HFF-Myc (cell line): ENCODE measurements around the gene CPN2.

Experiments used
- DNase-seq: peaks from one replicate; pipeline ENCODE4 v3.0.0-alpha.2; 2011; ENCODE audit warnings: low read depth; ENCODE audit errors: extremely low read depth
- H3K4me3 ChIP-seq: replicated peaks from 2 replicates; pipeline ENCODE4 v1.5.1; 2011; ENCODE audit warnings: low read depth, mild to moderate bottlenecking, control low read depth, low read length
- TF ChIP-seq, protein P1 (sequence below): IDR thresholded peaks from 2 replicates; pipeline ENCODE4 v1.5.1; 2012; ENCODE audit warnings: mild to moderate bottlenecking, low read depth, low read length, control low read depth; ENCODE audit errors: missing control alignments

The CPN2 gene

GRCh38 chr3:194323785-194324735 lies 27.1 kb downstream of the CPN2 start:
- TF ChIP-seq, protein P1, sequence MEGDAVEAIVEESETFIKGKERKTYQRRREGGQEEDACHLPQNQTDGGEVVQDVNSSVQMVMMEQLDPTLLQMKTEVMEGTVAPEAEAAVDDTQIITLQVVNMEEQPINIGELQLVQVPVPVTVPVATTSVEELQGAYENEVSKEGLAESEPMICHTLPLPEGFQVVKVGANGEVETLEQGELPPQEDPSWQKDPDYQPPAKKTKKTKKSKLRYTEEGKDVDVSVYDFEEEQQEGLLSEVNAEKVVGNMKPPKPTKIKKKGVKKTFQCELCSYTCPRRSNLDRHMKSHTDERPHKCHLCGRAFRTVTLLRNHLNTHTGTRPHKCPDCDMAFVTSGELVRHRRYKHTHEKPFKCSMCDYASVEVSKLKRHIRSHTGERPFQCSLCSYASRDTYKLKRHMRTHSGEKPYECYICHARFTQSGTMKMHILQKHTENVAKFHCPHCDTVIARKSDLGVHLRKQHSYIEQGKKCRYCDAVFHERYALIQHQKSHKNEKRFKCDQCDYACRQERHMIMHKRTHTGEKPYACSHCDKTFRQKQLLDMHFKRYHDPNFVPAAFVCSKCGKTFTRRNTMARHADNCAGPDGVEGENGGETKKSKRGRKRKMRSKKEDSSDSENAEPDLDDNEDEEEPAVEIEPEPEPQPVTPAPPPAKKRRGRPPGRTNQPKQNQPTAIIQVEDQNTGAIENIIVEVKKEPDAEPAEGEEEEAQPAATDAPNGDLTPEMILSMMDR = no peak
- H3K4me3 ChIP-seq = no peak overlapping the region; the same call in 1 of the 2 replicates
- peak; percentile 53 for DNase-seq

- TF ChIP-seq, protein P1 = no peak
- DNase-seq = peak; percentile 55
- H3K4me3 ChIP-seq = no peak overlapping the region
Measured at GRCh38 chr3:194322678-194323211, 28.4 kb downstream of the CPN2 start.

GRCh38 chr3:194321693-194322640 lies 29.2 kb downstream of the CPN2 start:
- TF ChIP-seq, protein P1 = no peak
- H3K4me3 ChIP-seq = no peak overlapping the region
- no peak for DNase-seq

- TF ChIP-seq, protein P1 = no peak
- no peak for DNase-seq
- H3K4me3 ChIP-seq = no peak overlapping the region
Measured at GRCh38 chr3:194320744-194321243, 30.3 kb downstream of the CPN2 start.

GRCh38 chr3:194320100-194320499 lies 31.0 kb downstream of the CPN2 start:
- TF ChIP-seq, protein P1 = no peak
- H3K4me3 ChIP-seq = no peak overlapping the region
- no peak for DNase-seq

- TF ChIP-seq, protein P1 = no peak
- no peak for DNase-seq
- no peak overlapping the region for H3K4me3 ChIP-seq
Measured at GRCh38 chr3:194318511-194319161, 32.5 kb downstream of the CPN2 start.
